Kidney (tissue), 14 donors: ENCODE measurements around the gene PFKP. TPM values are rescaled to one million over a fixed set of nuclear protein-coding genes. Genes with fewer than 3 reads are reported as not detected.

Experiments
- DNase-seq, 5 donors: peaks; one replicate each; pipeline ENCODE4 v3.0.0-alpha.2; 2013 to 2020
- FAIRE-seq: peaks from 2 replicates; lab custom pipeline; 2012; peaks lifted over from hg19 to GRCh38; lab: Jason Lieb, UNC
- H3K27ac ChIP-seq, 2 donors: one replicate each; pipeline ENCODE4 v1.7.0; 2013; ENCODE audit warnings: low read depth in 2 of 2, low read length in 2 of 2, inconsistent platforms in 1 of 2
- H3K27me3 ChIP-seq: one replicate; pipeline ENCODE4 v1.7.1; 2013; ENCODE audit warnings: low read length, inconsistent platforms; ENCODE audit not compliant: control insufficient read depth, insufficient read depth
- H3K36me3 ChIP-seq, 3 donors: one replicate each; pipeline versions ENCODE4 v1.7.0 to v1.7.1; 2013; ENCODE audit warnings: low read length in 3 of 3, control low read depth in 1 of 3, inconsistent platforms in 1 of 3; ENCODE audit not compliant: insufficient read depth in 3 of 3, control insufficient read depth in 2 of 3
- H3K4me1 ChIP-seq, 3 donors: one replicate each; pipeline versions ENCODE4 v1.7.0 to v1.7.1; 2013; ENCODE audit warnings: low read length in 3 of 3, inconsistent platforms in 1 of 3, low read depth in 1 of 3; ENCODE audit not compliant: control insufficient read depth in 2 of 3, insufficient read depth in 2 of 3
- H3K4me3 ChIP-seq, 3 donors: one replicate each; pipeline versions ENCODE4 v1.7.0 to v1.8.1; 2013; ENCODE audit warnings: low read length in 3 of 3, control low read depth in 1 of 3, inconsistent platforms in 1 of 3
- H3K9ac ChIP-seq, 3 donors: one replicate each; pipeline versions ENCODE4 v1.7.0 to v1.7.1; 2013; ENCODE audit warnings: low read length in 3 of 3, control low read depth in 1 of 3, inconsistent platforms in 1 of 3
- H3K9me3 ChIP-seq, 3 donors: one replicate each; pipeline versions ENCODE4 v1.7.0 to v1.7.1; 2013; ENCODE audit warnings: low read length in 3 of 3, control low read depth in 1 of 3, inconsistent platforms in 1 of 3; ENCODE audit not compliant: control insufficient read depth in 2 of 3, insufficient read depth in 1 of 3
- CTCF ChIP-seq: IDR thresholded peaks from 3 replicates; pipeline ENCODE4 v1.5.1; 2012; ENCODE audit warnings: mild to moderate bottlenecking, moderate library complexity, borderline replicate concordance; ENCODE audit not compliant: insufficient read depth; ENCODE audit errors: extremely low read depth
- intact Hi-C: fragments of 100-400 bp; cut with DNase I; formaldehyde crosslinking; loops from one replicate; pipeline ENCODE4 v1.11.1; 2022
- polyA plus RNA-seq: library from polyadenylated mRNA; stranded (reverse); fragments of 350-450 nt; fragmentation: Illumina TruSeq; extraction: RNeasy Lipid Tissue Mini Kit (QIAGEN cat#74804); gene quantifications from one replicate; pipeline ENCODE4 v1.2.3, GENCODE V29; 2014; ENCODE audit warnings: low read depth, low replicate concordance; ENCODE audit not compliant: insufficient read depth
- total RNA-seq: library from RNA; stranded (reverse); fragmentation: NEBNext Ultra II Directional; extraction: Animal tissue kit (Norgen Biotek cat#: 25700); gene quantifications from one replicate; pipeline ENCODE4 v1.2.1, GENCODE V29; 2021
- donor health status: control.
- donor health status: control.
- donor health status: control.
- donor health status: control.
- donor health status: control.
- donor health status: DM: yes; HTN: yes; CAD: no.
- donor health status: Normal renal cell carcinoma (clear cell type).

The PFKP gene
- total and polyA plus RNA-seq, 2 donors from 2014 or later, result 51.2 to 139 TPM

- intact Hi-C loops, result no loop called here
- FAIRE-seq (no peak), DNase-seq (peak in 1 of 5 donors; percentile 67)
- Histone ChIP-seq H3K36me3 (no peaks in the 10 kb centered on the region), H3K9me3 (no peaks in the 10 kb centered on the region), H3K27me3 (no peaks in the 10 kb centered on the region), H3K4me1 (peaks cover 0 to 12% (median 7%) of the 10 kb centered on the region in 3 donors), H3K27ac (no peak overlapping the region), H3K9ac (no peak overlapping the region), H3K4me3 (no peak overlapping the region)
- TF ChIP-seq CTCF, result no peak
Observed at GRCh38 chr10:3100856-3101640, 33.7 kb downstream of the PFKP start.

- no peaks in the 10 kb centered on the region for H3K9me3 ChIP-seq
- DNase-seq, result peak in 1 of 5 donors; percentile 65
- intact Hi-C loops, result no loop called here
- H3K4me3 ChIP-seq, result no peak overlapping the region
- FAIRE-seq, result peak; percentile 8
- no peak for TF ChIP-seq CTCF
- H3K27me3 ChIP-seq, result no peaks in the 10 kb centered on the region
- peaks cover 0 to 16% (median 3%) of the 10 kb centered on the region in 3 donors for H3K4me1 ChIP-seq
- H3K9ac ChIP-seq, result no peak overlapping the region
- H3K27ac ChIP-seq, result peak overlapping the region; percentile 66 to 80
- H3K36me3 ChIP-seq, result peaks cover 0 to 1% (median 0%) of the 10 kb centered on the region in 3 donors
Observed at GRCh38 chr10:3102720-3103427, 35.5 kb downstream of the PFKP start.

- intact Hi-C loops, result no loop called here
Observed at GRCh38 chr10:3103646-3104045, 36.3 kb downstream of the PFKP start.

More at GRCh38 chr10:3103646-3104045, 36.3 kb downstream of the PFKP start:
- Histone ChIP-seq H3K4me1 (peaks cover 0 to 20% (median 3%) of the 10 kb centered on the region in 3 donors), H3K4me3 (no peak overlapping the region), H3K9me3 (no peaks in the 10 kb centered on the region), H3K27ac (peak overlapping the region; percentile 29 to 36), H3K36me3 (peaks cover 0 to 4% (median 0%) of the 10 kb centered on the region in 3 donors), H3K9ac (no peak overlapping the region), H3K27me3 (no peaks in the 10 kb centered on the region)
- no peak for TF ChIP-seq CTCF
- FAIRE-seq (no peak), DNase-seq (peak in 1 of 5 donors; percentile 49)
